ENCODE data around the gene ADAM33. TPM values are rescaled to one million over a fixed set of nuclear protein-coding genes. Genes with fewer than 3 reads are reported as not detected.

The ADAM33 gene
- total RNA-seq, 3 donors from 2014 or later, result 6.4 to 86.6 (median 9.7) TPM

- ATAC-seq (no peak), DNase-seq (no peak)
- H3K36me3 ChIP-seq (ENCODE audit: low read depth), result no peaks in the 10 kb centered on the region
- intact Hi-C loops (cut with DNase I, micrococcal nuclease), result no loop called here
- no peak overlapping the region for H3K4me3 ChIP-seq
- no peak for TF ChIP-seq CTCF (IDR thresholded peaks at IDR 0.05)
- H3K4me1 ChIP-seq (ENCODE audit: low read depth), result no peaks in the 10 kb centered on the region
- H3K9me3 ChIP-seq, result no peaks in the 10 kb centered on the region
Observed at GRCh38 chr20:3653921-3654320, 27.9 kb downstream of the ADAM33 start.

GRCh38 chr20:3652676-3653596 lies 28.9 kb downstream of the ADAM33 start:
- Histone ChIP-seq H3K9me3 (no peaks in the 10 kb centered on the region), H3K4me1 (ENCODE audit: low read depth) (no peaks in the 10 kb centered on the region), H3K36me3 (ENCODE audit: low read depth) (no peaks in the 10 kb centered on the region), H3K4me3 (no peak overlapping the region)
- intact Hi-C loops (cut with DNase I, micrococcal nuclease), result no loop called here
- no peak for TF ChIP-seq CTCF (IDR thresholded peaks at IDR 0.05)
- DNase-seq (no peak), ATAC-seq (no peak)

- H3K4me3 ChIP-seq, result no peak overlapping the region
- H3K36me3 ChIP-seq (ENCODE audit: low read depth), result no peaks in the 10 kb centered on the region
- TF ChIP-seq CTCF (IDR thresholded peaks at IDR 0.05), result no peak
- no peaks in the 10 kb centered on the region for H3K9me3 ChIP-seq
- no peak for ATAC-seq
- intact Hi-C loops (cut with DNase I, micrococcal nuclease), result no loop called here
- no peaks in the 10 kb centered on the region for H3K4me1 ChIP-seq (ENCODE audit: low read depth)
- DNase-seq, result no peak
Observed at GRCh38 chr20:3652221-3652620, 29.6 kb downstream of the ADAM33 start.

- no peak for DNase-seq
- no peak for ATAC-seq
- Histone ChIP-seq H3K36me3 (ENCODE audit: low read depth) (no peaks in the 10 kb centered on the region), H3K4me1 (ENCODE audit: low read depth) (no peaks in the 10 kb centered on the region), H3K4me3 (no peak overlapping the region), H3K9me3 (no peaks in the 10 kb centered on the region)
- intact Hi-C loops (cut with DNase I, micrococcal nuclease), result no loop called here
- no peak for TF ChIP-seq CTCF (IDR thresholded peaks at IDR 0.05)
Observed at GRCh38 chr20:3651204-3651962, 30.4 kb downstream of the ADAM33 start.

- no peak for ATAC-seq
- intact Hi-C loops (cut with DNase I, micrococcal nuclease), result no loop called here
- DNase-seq, result no peak
- Histone ChIP-seq H3K4me1 (ENCODE audit: low read depth) (no peaks in the 10 kb centered on the region), H3K4me3 (no peak overlapping the region), H3K36me3 (ENCODE audit: low read depth) (no peaks in the 10 kb centered on the region), H3K9me3 (no peaks in the 10 kb centered on the region)
- no peak for TF ChIP-seq CTCF (IDR thresholded peaks at IDR 0.05)
Observed at GRCh38 chr20:3648951-3649350, 32.9 kb downstream of the ADAM33 start.
